HG03521 (cell line): ENCODE data around the gene MRPL38.

Source experiments
- ATAC-seq: cut with Tn5 transposase; IDR thresholded peaks from one replicate; pipeline ENCODE4 v1.9.1; 2021; ENCODE audit warnings: mild to moderate bottlenecking, moderate library complexity; ENCODE audit not compliant: unreplicated experiment

The MRPL38 gene

GRCh38 chr17:75920045-75920560 lies 15.4 kb upstream of the MRPL38 start:
- no peak for ATAC-seq

- no peak for ATAC-seq
Measured at GRCh38 chr17:75919611-75920010, 14.9 kb upstream of the MRPL38 start.

GRCh38 chr17:75917917-75918445 lies 13.3 kb upstream of the MRPL38 start:
- ATAC-seq, result no peak

GRCh38 chr17:75917141-75917916 lies 12.6 kb upstream of the MRPL38 start:
- ATAC-seq, result no peak

GRCh38 chr17:75915268-75915667 lies 10.6 kb upstream of the MRPL38 start:
- ATAC-seq, result no peak

- ATAC-seq, result no peak
Measured at GRCh38 chr17:75914643-75915267, 10.1 kb upstream of the MRPL38 start.

- ATAC-seq, result no peak
Measured at GRCh38 chr17:75913537-75914210, 9.0 kb upstream of the MRPL38 start.

- no peak for ATAC-seq
Measured at GRCh38 chr17:75910699-75911098, 6.0 kb upstream of the MRPL38 start.

- ATAC-seq, result no peak
Measured at GRCh38 chr17:75909812-75910274, 5.2 kb upstream of the MRPL38 start.

- ATAC-seq, result no peak
Measured at GRCh38 chr17:75909051-75909811, 4.5 kb upstream of the MRPL38 start.

- ATAC-seq, result no peak
Measured at GRCh38 chr17:75908201-75908600, 3.5 kb upstream of the MRPL38 start.

- ATAC-seq, result no peak
Measured at GRCh38 chr17:75906143-75906884, 1.6 kb upstream of the MRPL38 start.

- ATAC-seq, result no peak
Measured at GRCh38 chr17:75902406-75902805, 2.3 kb downstream of the MRPL38 start.

GRCh38 chr17:75901727-75902126 lies 3.0 kb downstream of the MRPL38 start:
- no peak for ATAC-seq

GRCh38 chr17:75900691-75901533 lies 3.8 kb downstream of the MRPL38 start:
- no peak for ATAC-seq

GRCh38 chr17:75899767-75900468 lies 4.8 kb downstream of the MRPL38 start:
- no peak for ATAC-seq

- no peak for ATAC-seq
Measured at GRCh38 chr17:75899353-75899752, 5.3 kb downstream of the MRPL38 start.

- ATAC-seq, result no peak
Measured at GRCh38 chr17:75898791-75899190, 5.9 kb downstream of the MRPL38 start.
